ENCODE data around the gene NEDD4.

NEDD4 gene

DNA sequence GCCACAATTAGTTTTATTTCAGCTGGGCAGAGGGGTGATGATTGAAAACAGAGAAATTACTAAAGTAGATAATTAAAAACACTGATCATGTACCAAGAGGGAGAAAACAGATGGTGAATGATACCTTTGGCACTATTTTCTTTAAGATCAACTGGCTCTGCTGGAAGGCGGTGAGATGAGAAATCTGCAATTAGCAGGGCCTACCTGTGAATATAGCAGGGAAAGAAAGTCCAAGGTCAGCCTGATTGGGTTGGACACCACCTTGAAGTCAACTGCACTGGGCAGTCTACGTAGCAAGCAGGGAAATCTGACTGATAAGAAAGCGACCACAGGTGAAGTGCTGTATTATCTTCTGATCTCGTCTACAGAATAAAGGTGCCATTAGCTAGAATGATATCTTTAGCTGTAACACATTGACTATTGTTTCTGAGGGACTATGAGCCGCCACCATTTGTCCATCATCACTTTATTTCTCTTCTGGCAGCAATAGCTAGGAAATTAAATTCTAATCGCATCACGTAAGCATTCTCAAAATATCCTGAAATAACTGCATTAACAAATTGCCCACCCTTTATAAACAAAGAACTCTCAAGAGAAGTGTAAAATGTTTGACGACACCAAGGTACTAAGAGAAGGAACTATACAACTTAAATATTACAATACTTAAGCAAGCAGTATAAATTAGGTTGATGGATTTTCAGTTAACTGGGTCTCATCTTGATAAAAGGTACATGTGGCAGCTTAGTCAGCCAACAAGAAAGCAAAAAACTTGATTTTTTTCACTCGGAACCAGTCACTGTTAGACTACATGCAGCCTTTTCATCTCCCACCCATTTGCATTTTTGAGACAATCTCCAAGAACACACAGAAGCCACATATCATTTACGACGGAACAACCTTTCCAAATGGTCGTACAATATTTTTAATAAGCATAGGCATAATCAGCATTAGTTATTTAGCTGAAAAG, 1.3 kb downstream of the NEDD4 start:
- Histone ChIP-seq H3K9me3 (ENCODE audit: severe bottlenecking) (no peaks in the 10 kb centered on the region), H3K36me3 (no peaks in the 10 kb centered on the region), H3K27ac (peak overlapping the region; percentile 90), H3K4me3 (ENCODE audit: low read depth, low read length) (peak overlapping the region; percentile 89), H3K27me3 (ENCODE audit: insufficient read depth, low read depth, severe bottlenecking) (no peaks in the 10 kb centered on the region)
- no peak for DNase-seq
- TF ChIP-seq, protein P1, sequence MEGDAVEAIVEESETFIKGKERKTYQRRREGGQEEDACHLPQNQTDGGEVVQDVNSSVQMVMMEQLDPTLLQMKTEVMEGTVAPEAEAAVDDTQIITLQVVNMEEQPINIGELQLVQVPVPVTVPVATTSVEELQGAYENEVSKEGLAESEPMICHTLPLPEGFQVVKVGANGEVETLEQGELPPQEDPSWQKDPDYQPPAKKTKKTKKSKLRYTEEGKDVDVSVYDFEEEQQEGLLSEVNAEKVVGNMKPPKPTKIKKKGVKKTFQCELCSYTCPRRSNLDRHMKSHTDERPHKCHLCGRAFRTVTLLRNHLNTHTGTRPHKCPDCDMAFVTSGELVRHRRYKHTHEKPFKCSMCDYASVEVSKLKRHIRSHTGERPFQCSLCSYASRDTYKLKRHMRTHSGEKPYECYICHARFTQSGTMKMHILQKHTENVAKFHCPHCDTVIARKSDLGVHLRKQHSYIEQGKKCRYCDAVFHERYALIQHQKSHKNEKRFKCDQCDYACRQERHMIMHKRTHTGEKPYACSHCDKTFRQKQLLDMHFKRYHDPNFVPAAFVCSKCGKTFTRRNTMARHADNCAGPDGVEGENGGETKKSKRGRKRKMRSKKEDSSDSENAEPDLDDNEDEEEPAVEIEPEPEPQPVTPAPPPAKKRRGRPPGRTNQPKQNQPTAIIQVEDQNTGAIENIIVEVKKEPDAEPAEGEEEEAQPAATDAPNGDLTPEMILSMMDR (IDR thresholded peaks at IDR 0.05; ENCODE audit: low read depth, low read length), result no peak

DNA sequence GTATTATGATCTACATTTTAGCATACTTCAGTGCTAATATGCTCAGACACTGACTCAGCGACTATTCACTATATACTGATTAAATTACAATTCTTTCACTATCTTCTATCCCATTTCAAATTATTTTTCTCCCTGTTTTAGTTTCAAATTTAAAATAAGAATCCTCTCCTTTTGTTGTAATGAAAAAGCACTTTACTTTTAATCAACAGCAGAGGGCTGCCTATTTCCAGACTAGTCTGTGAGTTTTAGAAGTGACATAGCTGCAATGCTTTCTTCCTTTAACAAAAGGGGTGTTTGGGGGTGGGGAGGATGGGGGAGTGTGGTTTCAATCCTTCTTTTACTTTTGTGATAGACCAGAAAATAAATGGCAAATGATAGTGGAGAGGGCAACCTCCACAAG, 2.4 kb downstream of the NEDD4 start:
- Histone ChIP-seq H3K27me3 (ENCODE audit: insufficient read depth, low read depth, severe bottlenecking) (no peaks in the 10 kb centered on the region), H3K36me3 (no peaks in the 10 kb centered on the region), H3K9me3 (ENCODE audit: severe bottlenecking) (no peaks in the 10 kb centered on the region), H3K4me3 (ENCODE audit: low read depth, low read length) (no peak overlapping the region), H3K27ac (no peak overlapping the region)
- TF ChIP-seq, protein P1 (IDR thresholded peaks at IDR 0.05; ENCODE audit: low read depth, low read length), result no peak
- no peak for DNase-seq

DNA sequence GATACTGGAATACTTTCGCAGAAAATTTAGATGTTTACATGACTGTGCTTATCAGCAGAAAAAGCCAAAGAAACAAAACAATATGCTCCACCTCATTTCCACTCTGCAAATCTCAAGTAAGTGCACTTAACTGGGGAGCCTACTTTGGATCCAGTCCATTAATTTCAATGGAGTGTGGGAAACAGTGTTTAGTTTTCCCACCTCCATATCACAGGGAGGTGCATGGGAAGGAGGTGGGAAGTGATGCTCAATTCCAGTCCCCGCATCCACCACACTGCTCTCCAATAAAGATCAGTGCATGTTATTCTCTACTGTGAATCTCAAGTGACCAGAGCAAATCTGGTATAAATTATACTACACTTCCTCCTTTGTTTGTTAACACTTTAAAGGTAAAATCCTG, 2.9 kb downstream of the NEDD4 start:
- Histone ChIP-seq H3K4me3 (ENCODE audit: low read depth, low read length) (no peak overlapping the region), H3K27me3 (ENCODE audit: insufficient read depth, low read depth, severe bottlenecking) (no peaks in the 10 kb centered on the region), H3K9me3 (ENCODE audit: severe bottlenecking) (no peaks in the 10 kb centered on the region), H3K36me3 (no peaks in the 10 kb centered on the region), H3K27ac (no peak overlapping the region)
- DNase-seq, result no peak
- TF ChIP-seq, protein P1 (IDR thresholded peaks at IDR 0.05; ENCODE audit: low read depth, low read length), result no peak

DNA sequence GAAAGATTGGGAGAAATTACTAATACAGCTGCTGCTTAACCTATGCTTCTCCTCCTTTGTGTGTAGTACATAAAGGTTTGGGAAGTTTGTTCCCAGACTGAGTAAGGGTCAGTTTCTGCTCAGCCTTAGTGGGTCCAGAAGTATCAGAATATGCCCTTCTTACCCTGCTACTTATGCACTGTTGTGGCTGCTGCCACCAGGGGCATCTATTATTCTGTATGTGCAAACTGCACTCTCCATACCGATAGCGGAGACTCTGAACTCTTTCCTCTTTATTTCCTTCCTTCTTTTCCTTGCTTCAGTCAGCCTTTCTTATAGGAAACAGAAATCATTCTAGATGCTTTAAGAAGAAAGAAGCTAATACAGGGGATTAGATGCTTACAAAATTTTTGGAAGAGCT, 4.0 kb downstream of the NEDD4 start:
- Histone ChIP-seq H3K4me3 (ENCODE audit: low read depth, low read length) (no peak overlapping the region), H3K27me3 (ENCODE audit: insufficient read depth, low read depth, severe bottlenecking) (no peaks in the 10 kb centered on the region), H3K9me3 (ENCODE audit: severe bottlenecking) (no peaks in the 10 kb centered on the region), H3K36me3 (no peaks in the 10 kb centered on the region), H3K27ac (no peak overlapping the region)
- TF ChIP-seq, protein P1 (IDR thresholded peaks at IDR 0.05; ENCODE audit: low read depth, low read length), result no peak
- no peak for DNase-seq

DNA sequence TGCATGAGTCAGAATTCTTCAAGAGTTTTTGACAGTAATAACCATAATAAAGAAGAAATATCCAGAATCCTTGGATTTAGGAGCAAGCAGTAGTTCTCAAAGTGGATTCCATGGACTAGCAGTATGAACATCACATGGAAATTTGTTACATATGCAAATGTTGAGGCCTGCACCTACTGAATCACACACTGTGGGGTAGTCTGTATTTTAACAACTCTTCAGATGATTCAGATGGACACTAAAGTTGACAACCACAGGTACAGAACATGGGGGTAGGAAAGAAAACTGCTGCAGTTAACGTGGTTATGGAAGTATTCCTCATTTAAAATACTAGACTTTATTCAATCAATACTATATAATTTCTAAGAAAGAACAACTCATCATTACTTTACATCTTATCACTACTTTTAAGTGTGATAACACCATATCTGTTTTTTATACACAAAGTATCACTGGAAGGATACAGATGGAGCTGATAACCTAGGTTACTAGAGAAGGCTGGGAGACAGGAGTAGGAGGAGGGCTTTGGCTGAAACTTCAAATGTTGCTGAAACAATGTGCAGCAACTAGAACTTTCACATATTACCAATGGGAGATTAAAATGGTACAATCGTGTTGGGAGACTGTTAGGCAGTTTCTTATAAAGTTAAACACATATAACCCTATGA, 11.7 kb downstream of the NEDD4 start:
- H3K27me3 ChIP-seq (ENCODE audit: insufficient read depth, low read depth, severe bottlenecking), result no peaks in the 10 kb centered on the region
- H3K9me3 ChIP-seq (ENCODE audit: severe bottlenecking), result no peaks in the 10 kb centered on the region
- no peak overlapping the region for H3K27ac ChIP-seq
- H3K4me3 ChIP-seq (ENCODE audit: low read depth, low read length), result no peak overlapping the region
- DNase-seq, result no peak
- TF ChIP-seq, protein P1 (IDR thresholded peaks at IDR 0.05; ENCODE audit: low read depth, low read length), result no peak
- H3K36me3 ChIP-seq, result no peaks in the 10 kb centered on the region

Measured in WERI-Rb-1 (cell line).